H9 (cell line): ENCODE data around the gene MLANA. TPM values are rescaled to one million over a fixed set of nuclear protein-coding genes. Genes with fewer than 3 reads are reported as not detected.

Source experiments
- DNase-seq: peaks from one replicate; pipeline ENCODE4 v3.0.0-alpha.2; 2017
- H2AFZ ChIP-seq: one replicate; pipeline ENCODE4 v1.6.1; 2013; ENCODE audit warnings: mild to moderate bottlenecking, low read length, control low read depth, moderate library complexity
- H2AK5ac ChIP-seq: 2 replicates; pipeline ENCODE4 v1.6.1; 2013; ENCODE audit warnings: low read length, control low read depth, mixed read lengths; ENCODE audit not compliant: insufficient read length
- H2BK120ac ChIP-seq: one replicate; pipeline ENCODE4 v1.6.1; 2013; ENCODE audit warnings: low read depth, mild to moderate bottlenecking, low read length, control low read depth, inconsistent platforms; ENCODE audit not compliant: poor library complexity, severe bottlenecking
- H2BK12ac ChIP-seq: 2 replicates; pipeline ENCODE4 v1.6.1; 2013; ENCODE audit warnings: low read length, control low read depth, mixed read lengths, low read depth; ENCODE audit not compliant: insufficient read length
- H2BK15ac ChIP-seq: 2 replicates; pipeline ENCODE4 v1.6.1; 2013; ENCODE audit warnings: low read depth, low read length, control low read depth
- H2BK20ac ChIP-seq: one replicate; pipeline ENCODE4 v1.6.1; 2013; ENCODE audit warnings: low read depth, mild to moderate bottlenecking, low read length, control low read depth, inconsistent platforms; ENCODE audit not compliant: poor library complexity, severe bottlenecking
- H2BK5ac ChIP-seq: 2 replicates; pipeline ENCODE4 v1.6.1; 2013; ENCODE audit warnings: low read length, control low read depth, mixed read lengths; ENCODE audit not compliant: insufficient read length
- H3K14ac ChIP-seq: 2 replicates; pipeline ENCODE4 v1.6.1; 2013; ENCODE audit warnings: low read length, control low read depth; ENCODE audit not compliant: insufficient read depth
- H3K18ac ChIP-seq: 2 replicates; pipeline ENCODE4 v1.6.1; 2013; ENCODE audit warnings: low read depth, mild to moderate bottlenecking, mixed read lengths, low read length, control low read depth; ENCODE audit not compliant: insufficient read length
- H3K23ac ChIP-seq: 2 replicates; pipeline ENCODE4 v1.6.1; 2013; ENCODE audit warnings: low read length, control low read depth, mixed read lengths, low read depth; ENCODE audit not compliant: insufficient read length
- H3K23me2 ChIP-seq: 2 replicates; pipeline ENCODE4 v1.6.1; 2013; ENCODE audit warnings: low read depth, mild to moderate bottlenecking, mixed read lengths, low read length, control low read depth; ENCODE audit not compliant: insufficient read length, poor library complexity, severe bottlenecking
- H3K27ac ChIP-seq: 2 replicates; pipeline ENCODE4 v1.5.1; 2013; ENCODE audit warnings: low read length, control low read depth, mixed read lengths, low read depth; ENCODE audit not compliant: insufficient read length
- H3K27me3 ChIP-seq: 2 replicates; pipeline ENCODE4 v1.6.1; 2013; ENCODE audit warnings: low read length, control low read depth, inconsistent platforms; ENCODE audit not compliant: insufficient read depth
- H3K4ac ChIP-seq: 2 replicates; pipeline ENCODE4 v1.6.1; 2013; ENCODE audit warnings: low read depth, mild to moderate bottlenecking, control low read depth, inconsistent platforms, low read length, moderate library complexity
- H3K4me1 ChIP-seq: 2 replicates; pipeline ENCODE4 v1.6.1; 2013; ENCODE audit warnings: low read length, control low read depth, inconsistent platforms; ENCODE audit not compliant: insufficient read depth
- H3K4me2 ChIP-seq: 2 replicates; pipeline ENCODE4 v1.6.1; 2013; ENCODE audit warnings: low read length, control low read depth, mixed read lengths; ENCODE audit not compliant: insufficient read length, insufficient read depth
- H3K56ac ChIP-seq: 2 replicates; pipeline ENCODE4 v1.6.1; 2013; ENCODE audit warnings: low read depth, mild to moderate bottlenecking, mixed read lengths, low read length, control low read depth; ENCODE audit not compliant: insufficient read length
- H3K79me1 ChIP-seq: 2 replicates; pipeline ENCODE4 v1.6.1; 2013; ENCODE audit warnings: low read depth, mild to moderate bottlenecking, moderate library complexity, low read length, control low read depth, inconsistent platforms; ENCODE audit not compliant: insufficient read depth, poor library complexity, severe bottlenecking
- H3K79me2 ChIP-seq: 2 replicates; pipeline ENCODE4 v1.6.1; 2013; ENCODE audit warnings: low read length, control low read depth, inconsistent platforms; ENCODE audit not compliant: insufficient read depth
- H3K9ac ChIP-seq: 2 replicates; pipeline ENCODE4 v1.6.1; 2013; ENCODE audit warnings: low read length, control low read depth, mixed read lengths; ENCODE audit not compliant: insufficient read length; ENCODE audit errors: extremely low read depth
- H3K9me3 ChIP-seq: one replicate; pipeline ENCODE4 v1.6.1; 2013; ENCODE audit warnings: low read depth, low read length, inconsistent platforms; ENCODE audit not compliant: control insufficient read depth
- H3T11ph ChIP-seq: one replicate; pipeline ENCODE4 v1.6.1; 2013; ENCODE audit warnings: mild to moderate bottlenecking, low read length, control low read depth, inconsistent platforms
- H4K20me1 ChIP-seq: one replicate; pipeline ENCODE4 v1.6.1; 2013; ENCODE audit not compliant: control insufficient read depth, insufficient read length, insufficient read depth
- H4K5ac ChIP-seq: 2 replicates; pipeline ENCODE4 v1.6.1; 2013; ENCODE audit warnings: low read depth, mild to moderate bottlenecking, mixed read lengths, low read length, control low read depth; ENCODE audit not compliant: insufficient read length
- H4K8ac ChIP-seq: replicated peaks from 2 replicates; pipeline ENCODE4 v1.6.1; 2013; ENCODE audit warnings: low read length, control low read depth, mixed read lengths, low read depth; ENCODE audit not compliant: insufficient read length
- H4K91ac ChIP-seq: 2 replicates; pipeline ENCODE4 v1.6.1; 2013; ENCODE audit warnings: low read depth, mild to moderate bottlenecking, moderate library complexity, mixed read lengths, low read length, control low read depth; ENCODE audit not compliant: insufficient read length
- H3K27ac Mint-ChIP-seq, 3 experiments: 2 replicates in 2 of 3; 3 replicates in 1 of 3; pipeline ENCODE4 v1.8.0; 2020 to 2021; ENCODE audit warnings: mixed read lengths in 3 of 3, mild to moderate bottlenecking in 1 of 3, moderate library complexity in 1 of 3
- H3K27me3 Mint-ChIP-seq: 2 replicates; pipeline ENCODE4 v1.8.0; 2021; ENCODE audit warnings: low read depth, mild to moderate bottlenecking, moderate library complexity, mixed read lengths
- H3K36me3 Mint-ChIP-seq, 3 experiments: 2 replicates in 2 of 3; 3 replicates in 1 of 3; pipeline ENCODE4 v1.8.0; 2020 to 2021; ENCODE audit warnings: low read depth in 3 of 3, mixed read lengths in 3 of 3; ENCODE audit not compliant: insufficient read depth in 1 of 3
- H3K4me1 Mint-ChIP-seq, 2 experiments: 2 replicates each; pipeline ENCODE4 v1.8.0; 2020; ENCODE audit warnings: mixed read lengths in 2 of 2
- H3K4me3 Mint-ChIP-seq, 2 experiments: 2 replicates in 1 of 2; 3 replicates in 1 of 2; pipeline ENCODE4 v1.8.0; 2020 to 2021; ENCODE audit warnings: mild to moderate bottlenecking in 2 of 2, mixed read lengths in 2 of 2, moderate library complexity in 1 of 2
- H3K9me3 Mint-ChIP-seq, 2 experiments: 2 replicates in 1 of 2; 3 replicates in 1 of 2; pipeline ENCODE4 v1.8.0; 2020; ENCODE audit warnings: mild to moderate bottlenecking in 2 of 2, mixed read lengths in 2 of 2, moderate library complexity in 1 of 2
- WGBS: extraction: QIAGEN DNeasy Blood & Tissue Kit; methylation state at CpG from one replicate; pipeline ENCODE4 v1.1.7; 2013; ENCODE audit warnings: missing lambda C conversion rate, low lambda C conversion rate, mixed read lengths; ENCODE audit not compliant: insufficient read length; ENCODE audit errors: extremely low coverage; 5-methylcytosine and 5-hydroxymethylcytosine counted together
- total RNA-seq: library from RNA; stranded (reverse); gene quantifications from 2 replicates; pipeline ENCODE4 v1.2.1, GENCODE V29; 2021
- TF ChIP-seq, protein P1 (sequence below): fragments of 200-600 bp; sonication (generic); conservative IDR thresholded peaks from 3 replicates; pipeline ENCODE4 v1.8.0; 2021; ENCODE audit warnings: antibody characterized with exemption, mild to moderate bottlenecking

The MLANA gene
- total RNA-seq, 1 experiment from 2014 or later, result not detected

GRCh38 chr9:5869315-5870019 lies 21.2 kb upstream of the MLANA start:
- no peak overlapping the region for H2BK15ac ChIP-seq
- no peaks in the 10 kb centered on the region for H3K79me1 ChIP-seq
- H3K18ac ChIP-seq, result no peak overlapping the region
- H4K20me1 ChIP-seq, result no peaks in the 10 kb centered on the region
- H2BK12ac ChIP-seq, result no peak overlapping the region
- H2AFZ ChIP-seq, result no peak overlapping the region
- TF ChIP-seq, protein P1, sequence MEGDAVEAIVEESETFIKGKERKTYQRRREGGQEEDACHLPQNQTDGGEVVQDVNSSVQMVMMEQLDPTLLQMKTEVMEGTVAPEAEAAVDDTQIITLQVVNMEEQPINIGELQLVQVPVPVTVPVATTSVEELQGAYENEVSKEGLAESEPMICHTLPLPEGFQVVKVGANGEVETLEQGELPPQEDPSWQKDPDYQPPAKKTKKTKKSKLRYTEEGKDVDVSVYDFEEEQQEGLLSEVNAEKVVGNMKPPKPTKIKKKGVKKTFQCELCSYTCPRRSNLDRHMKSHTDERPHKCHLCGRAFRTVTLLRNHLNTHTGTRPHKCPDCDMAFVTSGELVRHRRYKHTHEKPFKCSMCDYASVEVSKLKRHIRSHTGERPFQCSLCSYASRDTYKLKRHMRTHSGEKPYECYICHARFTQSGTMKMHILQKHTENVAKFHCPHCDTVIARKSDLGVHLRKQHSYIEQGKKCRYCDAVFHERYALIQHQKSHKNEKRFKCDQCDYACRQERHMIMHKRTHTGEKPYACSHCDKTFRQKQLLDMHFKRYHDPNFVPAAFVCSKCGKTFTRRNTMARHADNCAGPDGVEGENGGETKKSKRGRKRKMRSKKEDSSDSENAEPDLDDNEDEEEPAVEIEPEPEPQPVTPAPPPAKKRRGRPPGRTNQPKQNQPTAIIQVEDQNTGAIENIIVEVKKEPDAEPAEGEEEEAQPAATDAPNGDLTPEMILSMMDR, result peak; percentile 77
- no peak overlapping the region for H4K5ac ChIP-seq
- no peak overlapping the region for H3K14ac ChIP-seq
- no CpG with 5 or more reads among the region's 3 CpGs for WGBS
- no peaks in the 10 kb centered on the region for H3K9me3 ChIP-seq
- H3K9ac ChIP-seq, result no peak overlapping the region
- H3K4me2 ChIP-seq, result no peak overlapping the region
- Mint-ChIP-seq H3K4me1 (peaks cover 11 to 21% of the 10 kb centered on the region in 2 experiments), H3K9me3 (no peaks in the 10 kb centered on the region), H3K4me3 (no peak overlapping the region), H3K36me3 (no peaks in the 10 kb centered on the region), H3K27ac (peak overlapping the region in 2 of 3 experiments; percentile 31 to 44; a peak in 1 of 7 replicates), H3K27me3 (peaks cover 5% of the 10 kb centered on the region)
- H3K27me3 ChIP-seq, result no peaks in the 10 kb centered on the region
- 0 out of 2 replicates have a peak, but pooled peaks cover 4% of the 10 kb centered on the region for H3K4me1 ChIP-seq
- no peaks in the 10 kb centered on the region for H3K23me2 ChIP-seq
- no peak overlapping the region for H4K8ac ChIP-seq
- H3K27ac ChIP-seq, result no peak overlapping the region
- H2BK120ac ChIP-seq, result no peak overlapping the region
- H3K23ac ChIP-seq, result no peak overlapping the region
- H3K79me2 ChIP-seq, result no peaks in the 10 kb centered on the region
- no peak overlapping the region for H2BK20ac ChIP-seq
- no peak overlapping the region for H2BK5ac ChIP-seq
- DNase-seq, result peak; percentile 64
- no peak overlapping the region for H4K91ac ChIP-seq
- H3K56ac ChIP-seq, result no peak overlapping the region
- no peak overlapping the region for H3K4ac ChIP-seq
- no peak overlapping the region for H3T11ph ChIP-seq
- H2AK5ac ChIP-seq, result no peak overlapping the region
